ENCODE results near the gene ELAVL2. TPM values are rescaled to one million over a fixed set of nuclear protein-coding genes. Genes with fewer than 3 reads are reported as not detected.

The ELAVL2 gene
- total RNA-seq, 1 experiment from 2014 or later: not detected

GRCh38 chr9:23819403-23819802, 6.6 kb downstream of the ELAVL2 start:
- in situ Hi-C loops (cut with HindIII; ENCODE audit: low pct_unique_long_range_greater_than_20kb, low sequenced_read_pairs): no loop called here
- TF ChIP-seq TCF7L2 (IDR thresholded peaks at IDR 0.05; ENCODE audit: low read depth, low read length): no peak
- TF ChIP-seq SIN3A (IDR thresholded peaks at IDR 0.05; ENCODE audit: borderline replicate concordance, insufficient read depth, low read depth, low read length): no peak
- TF ChIP-seq POLR2AphosphoS5 (IDR thresholded peaks at IDR 0.05; ENCODE audit: low read depth, low read length): no peak
- no peak for TF ChIP-seq REST (IDR thresholded peaks at IDR 0.05; ENCODE audit: insufficient read depth in 1 of 2, low read depth in 2 of 2, low read length in 1 of 2)
- TF ChIP-seq CTCF (IDR thresholded peaks at IDR 0.05): no peak
- no peak for DNase-seq (ENCODE audit: low read depth, low spot score)
- Histone ChIP-seq H3K27ac (ENCODE audit: low read length) (no peak overlapping the region), H3K36me3 (ENCODE audit: control insufficient read depth, insufficient read depth, low read length) (no peaks in the 10 kb centered on the region), H3K4me1 (ENCODE audit: control insufficient read depth, insufficient read depth, low read length) (no peaks in the 10 kb centered on the region), H3K4me3 (ENCODE audit: low read depth in 2 of 2, low read length in 2 of 2) (no peak overlapping the region), H3K9me3 (ENCODE audit: control insufficient read depth, insufficient read depth, low read depth, low read length) (no peaks in the 10 kb centered on the region), H3K27me3 (ENCODE audit: control insufficient read depth, insufficient read depth, low read length) (no peaks in the 10 kb centered on the region)
- intact Hi-C loops (cut with micrococcal nuclease; ENCODE audit: unreplicated experiment): no loop called here
- CTCF ChIA-PET: no interaction called here
- no peak for ATAC-seq
- POLR2A ChIA-PET: no interaction called here
- no TSS peak for BruUV-seq (replicated peaks)

GRCh38 chr9:23814243-23814642, 11.8 kb downstream of the ELAVL2 start:
- DNase-seq (ENCODE audit: low read depth, low spot score) (no peak), ATAC-seq (no peak)
- TF ChIP-seq SIN3A (IDR thresholded peaks at IDR 0.05; ENCODE audit: borderline replicate concordance, insufficient read depth, low read depth, low read length): no peak
- TF ChIP-seq REST (IDR thresholded peaks at IDR 0.05; ENCODE audit: insufficient read depth in 1 of 2, low read depth in 2 of 2, low read length in 1 of 2): no peak
- no peak for TF ChIP-seq TCF7L2 (IDR thresholded peaks at IDR 0.05; ENCODE audit: low read depth, low read length)
- no peak for TF ChIP-seq POLR2AphosphoS5 (IDR thresholded peaks at IDR 0.05; ENCODE audit: low read depth, low read length)
- no peak for TF ChIP-seq CTCF (IDR thresholded peaks at IDR 0.05)
- H3K9me3 ChIP-seq (ENCODE audit: control insufficient read depth, insufficient read depth, low read depth, low read length): no peaks in the 10 kb centered on the region
- in situ Hi-C loops (cut with HindIII; ENCODE audit: low pct_unique_long_range_greater_than_20kb, low sequenced_read_pairs) (no loop called here), intact Hi-C loops (cut with micrococcal nuclease; ENCODE audit: unreplicated experiment) (no loop called here)
- no peak overlapping the region for H3K27ac ChIP-seq (ENCODE audit: low read length)
- BruUV-seq (replicated peaks): no TSS peak
- ChIA-PET CTCF (no interaction called here), POLR2A (no interaction called here)
- no peaks in the 10 kb centered on the region for H3K4me1 ChIP-seq (ENCODE audit: control insufficient read depth, insufficient read depth, low read length)
- H3K4me3 ChIP-seq (ENCODE audit: low read depth in 2 of 2, low read length in 2 of 2): no peak overlapping the region
- H3K36me3 ChIP-seq (ENCODE audit: control insufficient read depth, insufficient read depth, low read length): no peaks in the 10 kb centered on the region
- no peaks in the 10 kb centered on the region for H3K27me3 ChIP-seq (ENCODE audit: control insufficient read depth, insufficient read depth, low read length)

All from Panc1 (cell line).